Naive thymus-derived CD4-positive, alpha-beta T cell (primary cell): ENCODE results near the gene GADD45GIP1. TPM values are rescaled to one million over a fixed set of nuclear protein-coding genes. Genes with fewer than 3 reads are reported as not detected.

Experiments used
- ATAC-seq: fragments of 150-1000 bp; cut with Tn5 transposase; 2 replicates; pipeline ENCODE4 v1.10.0; 2021; ENCODE audit warnings: mild to moderate bottlenecking, moderate library complexity
- CTCF ChIA-PET: fragments of 350-600 bp; sonication (Branson Sonifier 250); formaldehyde crosslinking; loops from one replicate; lab custom pipeline; 2021; ENCODE audit warnings: antibody characterized with exemption; lab: Charles Lee
- POLR2A ChIA-PET: fragments of 350-600 bp; sonication (Branson Sonifier 250); formaldehyde crosslinking; loops from one replicate; lab custom pipeline; 2021; ENCODE audit warnings: antibody characterized with exemption, inconsistent platforms; lab: Charles Lee
- DNase-seq, 9 donors: peaks; one replicate each; pipeline versions ENCODE4 v3.0.0 to v3.0.0-alpha.2; 2020 to 2022; ENCODE audit warnings: mixed read lengths in 1 of 9
- H3K27ac ChIP-seq: one replicate; pipeline ENCODE4 v1.7.0; 2013; ENCODE audit warnings: mild to moderate bottlenecking, low read depth, low read length, moderate library complexity
- H3K27me3 ChIP-seq, 2 donors: one replicate each; pipeline ENCODE4 v1.7.0; 2013; ENCODE audit warnings: low read length in 2 of 2, mild to moderate bottlenecking in 2 of 2, moderate library complexity in 2 of 2; ENCODE audit not compliant: control insufficient read depth in 2 of 2, insufficient read depth in 2 of 2
- H3K36me3 ChIP-seq, 3 experiments: 1 replicate in 2 of 3; 2 replicates in 1 of 3; pipeline ENCODE4 v1.7.0; 2013; ENCODE audit warnings: low read length in 3 of 3, mild to moderate bottlenecking in 3 of 3, moderate library complexity in 1 of 3; ENCODE audit not compliant: insufficient read depth in 3 of 3, control insufficient read depth in 2 of 3
- H3K4me1 ChIP-seq, 2 donors: one replicate each; pipeline ENCODE4 v1.7.0; 2013; ENCODE audit warnings: low read length in 2 of 2, mild to moderate bottlenecking in 2 of 2, moderate library complexity in 1 of 2; ENCODE audit not compliant: control insufficient read depth in 2 of 2, insufficient read depth in 2 of 2
- H3K4me3 ChIP-seq: 2 replicates; pipeline ENCODE4 v1.7.0; 2013; ENCODE audit warnings: mild to moderate bottlenecking, low read length
- H3K9me3 ChIP-seq, 3 experiments: 1 replicate in 2 of 3; 2 replicates in 1 of 3; pipeline ENCODE4 v1.7.0; 2013; ENCODE audit warnings: low read length in 3 of 3; ENCODE audit not compliant: control insufficient read depth in 2 of 3
- H3K27ac Mint-ChIP-seq, 9 donors: one replicate each; pipeline ENCODE4 v1.8.0; 2020 to 2022; ENCODE audit warnings: mixed read lengths in 9 of 9, mild to moderate bottlenecking in 8 of 9, moderate library complexity in 5 of 9, inconsistent platforms in 2 of 9
- H3K27me3 Mint-ChIP-seq, 5 donors: one replicate each; pipeline ENCODE4 v1.8.0; 2021 to 2022; ENCODE audit warnings: mixed read lengths in 5 of 5, mild to moderate bottlenecking in 1 of 5
- H3K36me3 Mint-ChIP-seq, 5 donors: one replicate each; pipeline ENCODE4 v1.8.0; 2020 to 2022; ENCODE audit warnings: mixed read lengths in 5 of 5, mild to moderate bottlenecking in 3 of 5, inconsistent platforms in 1 of 5
- H3K4me1 Mint-ChIP-seq, 7 donors: one replicate each; pipeline ENCODE4 v1.8.0; 2020 to 2022; ENCODE audit warnings: mixed read lengths in 7 of 7, mild to moderate bottlenecking in 3 of 7, inconsistent platforms in 1 of 7
- H3K4me3 Mint-ChIP-seq, 10 donors: one replicate each; pipeline ENCODE4 v1.8.0; 2020 to 2022; ENCODE audit warnings: mild to moderate bottlenecking in 10 of 10, mixed read lengths in 10 of 10, moderate library complexity in 6 of 10, inconsistent platforms in 2 of 10
- H3K9me3 Mint-ChIP-seq, 11 donors: one replicate each; pipeline ENCODE4 v1.8.0; 2020 to 2022; ENCODE audit warnings: mixed read lengths in 11 of 11, mild to moderate bottlenecking in 4 of 11, inconsistent platforms in 1 of 11, moderate library complexity in 1 of 11
- intact Hi-C, 2 donors: fragments of 100-400 bp; cut with micrococcal nuclease; formaldehyde crosslinking; loops; one replicate each; pipeline ENCODE4 v1.15.1; 2023
- polyA plus RNA-seq, 2 donors: library from polyadenylated mRNA; unstranded; fragments of 300-500 nt; fragmentation: Illumina TruSeq; gene quantifications; one replicate each; pipeline ENCODE4 v1.2.3, GENCODE V29; 2021
- total RNA-seq, 6 experiments: library from RNA in 5 of 6; stranded (reverse) in 5 of 6; gene quantifications; 1 replicate in 5 of 6; 2 replicates in 1 of 6; pipeline ENCODE4 v1.2.3 and lab custom pipeline; 2021 to 2026

GADD45GIP1 gene
- total and polyA plus RNA-seq, 7 experiments from 2014 or later: 8.5 to 60.3 (median 14.2) TPM

- peaks cover 0 to 3% (median 0%) of the 10 kb centered on the region in 5 donors for H3K27me3 Mint-ChIP-seq
- POLR2A ChIA-PET: interaction anchor here (0.6 to 2.3 kb wide), 4 partner anchors 8 to 847 kb away, joined by 3 to 15 read pairs (median 10); partner anchors contain the start of genes CALR, FARSA and GADD45GIP1
- H3K4me1 Mint-ChIP-seq: peaks cover 24 to 61% (median 46%) of the 10 kb centered on the region in 7 donors
- H3K9me3 Mint-ChIP-seq: peaks cover 0 to 4% (median 0%) of the 10 kb centered on the region in 11 donors
- Histone ChIP-seq H3K4me1 (peaks cover 21 to 26% of the 10 kb centered on the region in 2 donors), H3K27me3 (no peaks in the 10 kb centered on the region), H3K27ac (peak within 1 kb of the TSS; percentile 86), H3K9me3 (no peaks in the 10 kb centered on the region), H3K36me3 (peaks cover 26 to 76% (median 37%) of the 10 kb centered on the region in 3 experiments), H3K4me3 (peak within 1 kb of the TSS; percentile 67)
- H3K4me3 Mint-ChIP-seq: peak within 1 kb of the TSS; percentile 88 to 97 (median 92)
- H3K36me3 Mint-ChIP-seq: peaks cover 0 to 44% (median 23%) of the 10 kb centered on the region in 5 donors
- ATAC-seq: peak; percentile 94
- peak; percentile 96 to 99 (median 97) for DNase-seq
- intact Hi-C loops: loop anchor here (1.0 kb wide), 7 partner anchors 7 to 60 kb away; partner anchors contain the start of genes GADD45GIP1 (in 2 of the 2), CALR (in 1 of the 2), FARSA (in 1 of the 2) and SYCE2 (in 1 of the 2)
- CTCF ChIA-PET: interaction anchor here (1.1 kb wide), 1 partner anchor 20 kb away, joined by 7 read pairs; no protein-coding TSS in a partner anchor
- H3K27ac Mint-ChIP-seq: peak within 1 kb of the TSS; percentile 93 to 99 (median 97)
Measured at GRCh38 chr19:12945479-12946091, 11.4 kb downstream of the GADD45GIP1 start, which contains the start of gene RAD23A. Gene RAD23A (plus strand): TSS chr19:12945862. CDS start chr19:12945949, 87 bp downstream.

DNA sequence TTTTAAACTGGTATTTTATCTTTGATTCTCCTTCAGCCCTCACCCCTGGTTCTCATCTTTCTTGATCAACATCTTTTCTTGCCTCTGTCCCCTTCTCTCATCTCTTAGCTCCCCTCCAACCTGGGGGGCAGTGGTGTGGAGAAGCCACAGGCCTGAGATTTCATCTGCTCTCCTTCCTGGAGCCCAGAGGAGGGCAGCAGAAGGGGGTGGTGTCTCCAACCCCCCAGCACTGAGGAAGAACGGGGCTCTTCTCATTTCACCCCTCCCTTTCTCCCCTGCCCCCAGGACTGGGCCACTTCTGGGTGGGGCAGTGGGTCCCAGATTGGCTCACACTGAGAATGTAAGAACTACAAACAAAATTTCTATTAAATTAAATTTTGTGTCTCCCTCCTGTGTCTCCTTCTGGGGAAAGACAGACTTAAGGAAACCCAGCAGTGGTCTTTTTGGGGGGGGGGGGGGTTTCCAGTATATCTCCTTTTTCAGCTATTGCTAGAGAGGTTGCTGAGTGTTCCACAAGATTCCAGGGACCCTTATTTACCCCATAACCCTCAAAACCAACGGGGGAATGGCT lies 12.8 kb downstream of the GADD45GIP1 start:
- H3K4me3 ChIP-seq: no peak overlapping the region
- H3K27ac ChIP-seq: peak overlapping the region; percentile 86
- no peaks in the 10 kb centered on the region for H3K9me3 ChIP-seq
- H3K9me3 Mint-ChIP-seq: peaks cover 0 to 4% (median 0%) of the 10 kb centered on the region in 11 donors
- peaks cover 33 to 75% (median 34%) of the 10 kb centered on the region in 3 experiments for H3K36me3 ChIP-seq
- no peaks in the 10 kb centered on the region for H3K27me3 ChIP-seq
- ATAC-seq (no peak), DNase-seq (no peak)
- H3K36me3 Mint-ChIP-seq: peaks cover 7 to 49% (median 30%) of the 10 kb centered on the region in 5 donors
- H3K27me3 Mint-ChIP-seq: peaks cover 0 to 3% (median 0%) of the 10 kb centered on the region in 5 donors
- peaks cover 34 to 40% of the 10 kb centered on the region in 2 donors for H3K4me1 ChIP-seq
- ChIA-PET POLR2A (interaction anchor here (1.2 to 1.7 kb wide), 2 partner anchors 10 to 53 kb away, joined by 7 to 8 read pairs; partner anchors contain the start of genes FARSA and GCDH), CTCF (no interaction called here)
- peak overlapping the region; percentile 21 to 99 (median 93) for H3K27ac Mint-ChIP-seq
- peaks cover 32 to 75% (median 60%) of the 10 kb centered on the region in 7 donors for H3K4me1 Mint-ChIP-seq
- intact Hi-C loops: no loop called here
- peak overlapping the region in 6 of 10 donors; percentile 9 to 95 (median 50) for H3K4me3 Mint-ChIP-seq

- POLR2A ChIA-PET: interaction anchor here (1.2 to 1.7 kb wide), 2 partner anchors 10 to 53 kb away, joined by 7 to 8 read pairs; partner anchors contain the start of genes FARSA and GCDH
- no peak for DNase-seq
- ATAC-seq: no peak
- Mint-ChIP-seq H3K4me1 (peaks cover 35 to 76% (median 64%) of the 10 kb centered on the region in 7 donors), H3K27ac (peak overlapping the region; percentile 31 to 98 (median 86)), H3K27me3 (peaks cover 0 to 3% (median 0%) of the 10 kb centered on the region in 5 donors), H3K9me3 (peaks cover 0 to 4% (median 0%) of the 10 kb centered on the region in 11 donors), H3K36me3 (peaks cover 7 to 55% (median 34%) of the 10 kb centered on the region in 5 donors), H3K4me3 (peak overlapping the region in 9 of 10 donors; percentile 20 to 95 (median 37))
- H3K4me1 ChIP-seq: peaks cover 34 to 41% of the 10 kb centered on the region in 2 donors
- no peaks in the 10 kb centered on the region for H3K27me3 ChIP-seq
- peaks cover 28 to 75% (median 33%) of the 10 kb centered on the region in 3 experiments for H3K36me3 ChIP-seq
- H3K9me3 ChIP-seq: no peaks in the 10 kb centered on the region
- no peak overlapping the region for H3K4me3 ChIP-seq
- H3K27ac ChIP-seq: peak overlapping the region; percentile 86
- CTCF ChIA-PET: no interaction called here
- intact Hi-C loops: no loop called here
Measured at GRCh38 chr19:12943437-12944044, 13.5 kb downstream of the GADD45GIP1 start.

- intact Hi-C loops: no loop called here
- ATAC-seq (no peak), DNase-seq (no peak)
- peaks cover 0 to 3% (median 0%) of the 10 kb centered on the region in 5 donors for H3K27me3 Mint-ChIP-seq
- Histone ChIP-seq H3K36me3 (peaks cover 19 to 63% (median 33%) of the 10 kb centered on the region in 3 experiments), H3K9me3 (no peaks in the 10 kb centered on the region), H3K27me3 (no peaks in the 10 kb centered on the region), H3K4me1 (peaks cover 45 to 46% of the 10 kb centered on the region in 2 donors), H3K27ac (peak overlapping the region; percentile 94), H3K4me3 (no peak overlapping the region)
- ChIA-PET POLR2A (interaction anchor here (0.5 to 2.0 kb wide), 5 partner anchors 16 to 211 kb away, joined by 3 to 6 read pairs (median 5); partner anchors contain the start of genes GADD45GIP1, GCDH and SYCE2), CTCF (interaction anchor here (0.5 kb wide), 1 partner anchor 230 kb away, joined by 3 read pairs; no protein-coding TSS in a partner anchor)
- peak overlapping the region in 7 of 9 donors; percentile 21 to 96 (median 52) for H3K27ac Mint-ChIP-seq
- peak overlapping the region in 9 of 10 donors; percentile 45 to 99 (median 78) for H3K4me3 Mint-ChIP-seq
- H3K4me1 Mint-ChIP-seq: peaks cover 40 to 80% (median 65%) of the 10 kb centered on the region in 7 donors
- H3K36me3 Mint-ChIP-seq: peaks cover 7 to 52% (median 33%) of the 10 kb centered on the region in 5 donors
- peaks cover 0 to 8% (median 0%) of the 10 kb centered on the region in 11 donors for H3K9me3 Mint-ChIP-seq
Measured at GRCh38 chr19:12940897-12941296, 16.1 kb downstream of the GADD45GIP1 start.

DNA sequence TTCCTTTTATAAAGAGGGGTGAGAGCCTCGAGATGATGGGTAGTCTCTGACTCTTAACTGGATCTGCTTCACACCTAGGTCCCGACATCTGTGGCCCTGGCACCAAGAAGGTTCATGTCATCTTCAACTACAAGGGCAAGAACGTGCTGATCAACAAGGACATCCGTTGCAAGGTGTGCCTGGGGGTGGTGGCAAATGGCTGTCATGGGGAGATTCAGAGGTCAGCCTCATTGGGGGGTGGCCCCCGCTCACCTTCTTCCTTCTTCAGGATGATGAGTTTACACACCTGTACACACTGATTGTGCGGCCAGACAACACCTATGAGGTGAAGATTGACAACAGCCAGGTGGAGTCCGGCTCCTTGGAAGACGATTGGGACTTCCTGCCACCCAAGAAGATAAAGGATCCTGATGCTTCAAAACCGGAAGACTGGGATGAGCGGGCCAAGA lies 17.0 kb downstream of the GADD45GIP1 start:
- DNase-seq: no peak
- Histone ChIP-seq H3K27me3 (no peaks in the 10 kb centered on the region), H3K27ac (peak overlapping the region; percentile 94), H3K4me3 (peak overlapping the region; percentile 90), H3K4me1 (peaks cover 41 to 43% of the 10 kb centered on the region in 2 donors), H3K36me3 (peaks cover 19 to 63% (median 33%) of the 10 kb centered on the region in 3 experiments), H3K9me3 (no peaks in the 10 kb centered on the region)
- ChIA-PET CTCF (interaction anchor here (0.8 to 1.0 kb wide), 2 partner anchors 49 to 57 kb away, joined by 3 to 6 read pairs; partner anchors contain the start of gene GCDH), POLR2A (interaction anchor here (0.6 to 3.3 kb wide), 8 partner anchors 10 to 157 kb away, joined by 3 to 34 read pairs (median 7); partner anchors contain the start of genes GADD45GIP1, GCDH and SYCE2)
- peaks cover 0 to 4% (median 0%) of the 10 kb centered on the region in 11 donors for H3K9me3 Mint-ChIP-seq
- H3K27me3 Mint-ChIP-seq: no peaks in the 10 kb centered on the region
- H3K4me1 Mint-ChIP-seq: peaks cover 40 to 79% (median 58%) of the 10 kb centered on the region in 7 donors
- no peak for ATAC-seq
- intact Hi-C loops: loop anchor here (2.0 to 10.0 kb wide), 5 partner anchors 17 to 1435 kb away; partner anchors contain the start of genes JUNB (in 2 of the 2), TNPO2 (in 2 of the 2), GADD45GIP1 (in 1 of the 2) and ZNF653 (in 1 of the 2)
- peak overlapping the region; percentile 90 to 99 (median 98) for H3K4me3 Mint-ChIP-seq
- peak overlapping the region; percentile 93 to 98 (median 96) for H3K27ac Mint-ChIP-seq
- peaks cover 7 to 45% (median 33%) of the 10 kb centered on the region in 5 donors for H3K36me3 Mint-ChIP-seq
